ENCODE measurements around the gene FOSB. TPM values are rescaled to one million over a fixed set of nuclear protein-coding genes. Genes with fewer than 3 reads are reported as not detected.

FOSB gene
- total and polyA plus RNA-seq, 2 donors: 10.4 to 128 TPM

GRCh38 chr19:45515081-45515624 is 47.4 kb downstream of the FOSB start:
- no peak overlapping the region for H3K4me3 ChIP-seq (ENCODE audit: low read depth, low read length)
- WGBS: 71% methylated on average over 10 of the region's 10 CpGs
- no peaks in the 10 kb centered on the region for H3K36me3 ChIP-seq (ENCODE audit: insufficient read depth)
- H3K4me1 ChIP-seq (ENCODE audit: insufficient read depth): peaks cover 3% of the 10 kb centered on the region
- DNase-seq (ENCODE audit: extremely low spot score): no peak
- H3K27ac ChIP-seq (ENCODE audit: low read depth): no peak overlapping the region

DNA sequence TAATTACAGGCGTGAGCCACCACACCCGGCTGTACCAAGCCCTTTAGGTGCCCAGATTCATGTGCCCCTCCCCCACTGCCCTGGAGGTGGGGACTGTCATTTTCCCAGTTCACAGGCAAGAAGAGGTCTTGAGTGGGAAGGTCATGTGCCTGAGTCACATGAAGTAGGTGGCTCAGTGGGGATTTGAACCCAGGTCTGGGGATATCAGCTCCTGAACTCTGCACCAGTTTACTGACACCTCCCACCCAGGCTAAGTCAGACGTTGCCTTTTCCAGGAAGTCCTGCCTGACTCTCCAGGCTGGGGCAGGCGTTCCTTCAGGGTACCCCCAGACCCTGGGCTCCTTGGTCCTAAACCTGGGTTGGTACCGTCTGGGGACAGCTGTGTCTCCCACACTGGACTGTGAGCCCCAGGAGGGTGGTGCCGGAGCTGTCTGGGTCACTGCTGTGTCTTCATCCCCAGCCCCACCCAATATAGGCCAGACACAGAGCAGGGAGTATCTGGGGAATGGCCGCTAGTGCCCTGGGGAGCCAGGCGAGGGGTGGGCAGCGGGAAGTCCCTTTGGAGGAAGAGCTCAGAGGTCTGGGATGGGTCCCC is 48.1 kb downstream of the FOSB start:
- peaks cover 3% of the 10 kb centered on the region for H3K4me1 ChIP-seq (ENCODE audit: insufficient read depth)
- no peak overlapping the region for H3K27ac ChIP-seq (ENCODE audit: low read depth)
- no peak for DNase-seq (ENCODE audit: extremely low spot score)
- 77% methylated on average over 9 of the region's 9 CpGs for WGBS
- H3K4me3 ChIP-seq (ENCODE audit: low read depth, low read length): no peak overlapping the region
- no peaks in the 10 kb centered on the region for H3K36me3 ChIP-seq (ENCODE audit: insufficient read depth)

- H3K36me3 ChIP-seq (ENCODE audit: insufficient read depth): no peaks in the 10 kb centered on the region
- H3K4me3 ChIP-seq (ENCODE audit: low read depth, low read length): no peak overlapping the region
- WGBS: 65% methylated on average over 7 of the region's 7 CpGs
- H3K27ac ChIP-seq (ENCODE audit: low read depth): no peak overlapping the region
- H3K4me1 ChIP-seq (ENCODE audit: insufficient read depth): peaks cover 3% of the 10 kb centered on the region
- DNase-seq (ENCODE audit: extremely low spot score): no peak
Observed at GRCh38 chr19:45517238-45517637, 49.4 kb downstream of the FOSB start.

DNA sequence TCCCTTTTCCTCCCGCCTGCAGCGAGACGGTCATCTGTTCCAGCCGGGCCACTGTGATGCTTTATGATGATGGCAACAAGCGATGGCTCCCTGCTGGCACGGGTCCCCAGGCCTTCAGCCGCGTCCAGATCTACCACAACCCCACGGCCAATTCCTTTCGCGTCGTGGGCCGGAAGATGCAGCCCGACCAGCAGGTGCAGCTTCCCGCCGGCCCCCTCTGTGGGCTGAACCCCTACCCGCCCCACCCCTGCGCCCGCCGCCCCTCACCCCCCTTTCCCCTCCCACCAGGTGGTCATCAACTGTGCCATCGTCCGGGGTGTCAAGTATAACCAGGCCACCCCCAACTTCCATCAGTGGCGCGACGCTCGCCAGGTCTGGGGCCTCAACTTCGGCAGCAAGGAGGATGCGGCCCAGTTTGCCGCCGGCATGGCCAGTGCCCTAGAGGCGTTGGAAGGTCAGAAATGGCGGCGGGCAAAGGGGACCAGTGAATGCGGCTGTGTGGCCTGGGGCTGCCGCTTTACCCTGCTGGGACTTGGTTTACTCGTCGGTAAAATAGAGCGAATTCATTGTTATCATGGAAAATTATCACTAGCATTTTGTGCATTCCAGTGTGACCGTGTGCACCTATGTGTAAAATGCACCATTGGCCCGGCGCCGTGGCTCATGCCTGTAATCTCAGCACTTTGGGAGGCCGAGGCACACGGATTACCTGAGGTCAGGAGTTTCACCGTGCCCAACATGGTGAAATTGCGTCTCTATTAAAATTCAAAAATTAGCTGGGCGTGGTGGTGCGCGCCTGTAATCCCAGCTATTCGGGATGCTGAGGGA is 50.1 kb downstream of the FOSB start:
- DNase-seq (ENCODE audit: extremely low spot score): no peak
- 87% methylated on average over 50 of the region's 50 CpGs for WGBS
- H3K36me3 ChIP-seq (ENCODE audit: insufficient read depth): peaks cover 3% of the 10 kb centered on the region
- H3K27ac ChIP-seq (ENCODE audit: low read depth): no peak overlapping the region
- H3K4me3 ChIP-seq (ENCODE audit: low read depth, low read length): no peak overlapping the region
- H3K4me1 ChIP-seq (ENCODE audit: insufficient read depth): peaks cover 3% of the 10 kb centered on the region

DNA sequence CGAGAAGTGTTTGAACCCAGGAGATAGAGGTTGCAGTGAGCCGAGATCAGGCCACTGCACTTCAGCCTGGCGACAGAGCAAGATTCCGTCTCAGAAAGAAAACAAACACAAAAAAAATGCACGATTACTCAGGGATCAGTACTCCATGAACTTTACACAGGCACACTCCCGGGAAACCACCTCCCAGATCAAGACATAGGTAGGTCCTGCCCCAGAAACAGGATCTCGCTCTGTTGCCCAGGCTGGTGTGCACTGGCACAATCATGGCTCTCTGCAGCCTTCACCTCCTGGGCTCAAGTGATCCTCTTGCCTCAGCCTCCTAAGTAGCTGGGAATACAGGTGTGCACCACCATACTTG is 50.7 kb downstream of the FOSB start:
- DNase-seq (ENCODE audit: extremely low spot score): no peak
- H3K4me1 ChIP-seq (ENCODE audit: insufficient read depth): peaks cover 3% of the 10 kb centered on the region
- 87% methylated on average over 7 of the region's 7 CpGs for WGBS
- H3K36me3 ChIP-seq (ENCODE audit: insufficient read depth): peaks cover 3% of the 10 kb centered on the region
- H3K27ac ChIP-seq (ENCODE audit: low read depth): no peak overlapping the region
- no peak overlapping the region for H3K4me3 ChIP-seq (ENCODE audit: low read depth, low read length)

- DNase-seq (ENCODE audit: extremely low spot score): no peak
- WGBS: 80% methylated on average over 24 of the region's 24 CpGs
- peaks cover 3% of the 10 kb centered on the region for H3K36me3 ChIP-seq (ENCODE audit: insufficient read depth)
- H3K4me1 ChIP-seq (ENCODE audit: insufficient read depth): no peaks in the 10 kb centered on the region
- no peak overlapping the region for H3K4me3 ChIP-seq (ENCODE audit: low read depth, low read length)
- H3K27ac ChIP-seq (ENCODE audit: low read depth): no peak overlapping the region
Observed at GRCh38 chr19:45522010-45522941, 54.5 kb downstream of the FOSB start.

- H3K36me3 ChIP-seq (ENCODE audit: insufficient read depth): peaks cover 3% of the 10 kb centered on the region
- 72% methylated on average over 9 of the region's 9 CpGs for WGBS
- H3K4me3 ChIP-seq (ENCODE audit: low read depth, low read length): no peak overlapping the region
- H3K4me1 ChIP-seq (ENCODE audit: insufficient read depth): no peaks in the 10 kb centered on the region
- H3K27ac ChIP-seq (ENCODE audit: low read depth): no peak overlapping the region
- DNase-seq (ENCODE audit: extremely low spot score): peak; percentile 77
Observed at GRCh38 chr19:45523642-45524256, 56.0 kb downstream of the FOSB start.

- peaks cover 3% of the 10 kb centered on the region for H3K36me3 ChIP-seq (ENCODE audit: insufficient read depth)
- no peak for DNase-seq (ENCODE audit: extremely low spot score)
- no peak overlapping the region for H3K27ac ChIP-seq (ENCODE audit: low read depth)
- WGBS: 90% methylated on average over 15 of the region's 15 CpGs
- H3K4me1 ChIP-seq (ENCODE audit: insufficient read depth): no peaks in the 10 kb centered on the region
- H3K4me3 ChIP-seq (ENCODE audit: low read depth, low read length): no peak overlapping the region
Observed at GRCh38 chr19:45524575-45525129, 56.9 kb downstream of the FOSB start.

Small RNA genes lying within 50 kb of the gene (small RNA-seq; reads per million reads assigned to genes)
- gene MIR6088: not detected

Other genes with a start within 250 kb of the FOSB start
- 3.4 TPM for gene EXOC3L2, start 222.6 kb upstream of the FOSB start, total RNA-seq
- 6.9 TPM for gene EXOC3L2, start 222.6 kb upstream of the FOSB start, polyA plus RNA-seq
- 14.8 TPM for gene MARK4, start 216.7 kb upstream of the FOSB start, total RNA-seq
- 34.4 TPM for gene MARK4, start 216.7 kb upstream of the FOSB start, polyA plus RNA-seq
- gene CKM, start 145.1 kb upstream of the FOSB start, total RNA-seq: 39.0 TPM
- 1.1 TPM for gene CKM, start 145.1 kb upstream of the FOSB start, polyA plus RNA-seq
- 0.16 TPM for gene KLC3, start 127.2 kb upstream of the FOSB start, total RNA-seq
- gene KLC3, start 127.2 kb upstream of the FOSB start, polyA plus RNA-seq: 0.05 TPM
- 8.6 TPM for gene ERCC2, start 97.4 kb upstream of the FOSB start, total RNA-seq
- 17.5 TPM for gene ERCC2, start 97.4 kb upstream of the FOSB start, polyA plus RNA-seq
- gene PPP1R13L, start 62.9 kb upstream of the FOSB start, total RNA-seq: 7.7 TPM
- gene PPP1R13L, start 62.9 kb upstream of the FOSB start, polyA plus RNA-seq: 28.1 TPM
- gene POLR1G, start 61.4 kb upstream of the FOSB start, total RNA-seq: 1.8 TPM
- gene POLR1G, start 61.4 kb upstream of the FOSB start, polyA plus RNA-seq: 5.0 TPM
- 64.0 TPM for gene ERCC1, start 44.1 kb upstream of the FOSB start, total RNA-seq
- 50.3 TPM for gene ERCC1, start 44.1 kb upstream of the FOSB start, polyA plus RNA-seq
- 6.0 TPM for gene RTN2, start 29.1 kb downstream of the FOSB start, total RNA-seq
- 34.9 TPM for gene RTN2, start 29.1 kb downstream of the FOSB start, polyA plus RNA-seq
- gene PPM1N, start 30.4 kb downstream of the FOSB start, total RNA-seq: 0.53 TPM
- gene PPM1N, start 30.4 kb downstream of the FOSB start, polyA plus RNA-seq: 5.3 TPM
- 42.6 TPM for gene VASP, start 39.5 kb downstream of the FOSB start, total RNA-seq
- 174 TPM for gene VASP, start 39.5 kb downstream of the FOSB start, polyA plus RNA-seq
- 3.4 TPM for gene OPA3, start 116.8 kb downstream of the FOSB start, total RNA-seq
- gene OPA3, start 116.8 kb downstream of the FOSB start, polyA plus RNA-seq: 10.2 TPM
- 0.32 TPM for gene GPR4, start 134.2 kb downstream of the FOSB start, total RNA-seq
- 3.7 TPM for gene GPR4, start 134.2 kb downstream of the FOSB start, polyA plus RNA-seq
- 16.9 TPM for gene EML2, start 171.4 kb downstream of the FOSB start, total RNA-seq
- 41.2 TPM for gene EML2, start 171.4 kb downstream of the FOSB start, polyA plus RNA-seq
- 0.26 TPM for gene GIPR, start 200.2 kb downstream of the FOSB start, total RNA-seq
- gene GIPR, start 200.2 kb downstream of the FOSB start, polyA plus RNA-seq: 0.70 TPM
- 177 TPM for gene SNRPD2, start 224.0 kb downstream of the FOSB start, total RNA-seq
- gene SNRPD2, start 224.0 kb downstream of the FOSB start, polyA plus RNA-seq: 340 TPM
- 2.4 TPM for gene QPCTL, start 224.7 kb downstream of the FOSB start, total RNA-seq
- 7.0 TPM for gene QPCTL, start 224.7 kb downstream of the FOSB start, polyA plus RNA-seq

Data from urinary bladder (tissue), 4 donors.